C4-2B (cell line): ENCODE measurements around the gene SMPX.

ENCODE experiments used
- ZFX ChIP-seq: fragments of 450-650 bp; IDR thresholded peaks from 2 replicates; pipeline ENCODE4 v1.6.1; 2017
- TF ChIP-seq, protein P1 (sequence below): fragments of 450-650 bp; conservative IDR thresholded peaks from 2 replicates; pipeline ENCODE4 v1.5.1; 2017; ENCODE audit warnings: mild to moderate bottlenecking

DNA sequence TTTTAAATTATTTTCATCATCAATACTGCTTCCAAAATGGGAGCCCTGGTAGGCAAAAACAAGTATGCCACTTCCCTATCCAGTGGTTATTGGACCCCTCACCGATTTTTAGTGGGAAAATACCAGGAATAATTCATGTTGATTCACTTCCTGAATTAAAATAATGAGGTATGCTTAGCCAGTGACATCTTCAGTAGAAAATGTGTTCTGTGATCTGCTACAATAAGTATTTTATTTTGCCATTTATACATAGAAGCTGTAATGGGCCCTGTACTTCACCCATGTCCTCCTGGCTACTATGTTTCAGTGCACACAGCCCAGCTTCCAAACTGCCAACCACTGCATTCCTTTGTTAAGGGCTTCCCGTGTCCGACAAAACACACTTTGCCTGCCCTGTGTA lies 58.8 kb downstream of the SMPX start:
- TF ChIP-seq, protein P1, sequence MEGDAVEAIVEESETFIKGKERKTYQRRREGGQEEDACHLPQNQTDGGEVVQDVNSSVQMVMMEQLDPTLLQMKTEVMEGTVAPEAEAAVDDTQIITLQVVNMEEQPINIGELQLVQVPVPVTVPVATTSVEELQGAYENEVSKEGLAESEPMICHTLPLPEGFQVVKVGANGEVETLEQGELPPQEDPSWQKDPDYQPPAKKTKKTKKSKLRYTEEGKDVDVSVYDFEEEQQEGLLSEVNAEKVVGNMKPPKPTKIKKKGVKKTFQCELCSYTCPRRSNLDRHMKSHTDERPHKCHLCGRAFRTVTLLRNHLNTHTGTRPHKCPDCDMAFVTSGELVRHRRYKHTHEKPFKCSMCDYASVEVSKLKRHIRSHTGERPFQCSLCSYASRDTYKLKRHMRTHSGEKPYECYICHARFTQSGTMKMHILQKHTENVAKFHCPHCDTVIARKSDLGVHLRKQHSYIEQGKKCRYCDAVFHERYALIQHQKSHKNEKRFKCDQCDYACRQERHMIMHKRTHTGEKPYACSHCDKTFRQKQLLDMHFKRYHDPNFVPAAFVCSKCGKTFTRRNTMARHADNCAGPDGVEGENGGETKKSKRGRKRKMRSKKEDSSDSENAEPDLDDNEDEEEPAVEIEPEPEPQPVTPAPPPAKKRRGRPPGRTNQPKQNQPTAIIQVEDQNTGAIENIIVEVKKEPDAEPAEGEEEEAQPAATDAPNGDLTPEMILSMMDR, result no peak
- TF ChIP-seq ZFX, result no peak
